Body of pancreas (tissue), 4 donors: Measurements from ENCODE around the gene CAP1. TPM values are rescaled to one million over a fixed set of nuclear protein-coding genes. Genes with fewer than 3 reads are reported as not detected.

ENCODE experiments used
- ATAC-seq: fragments of 150-250 bp; one replicate; pipeline ENCODE4 v1.9.1; 2016
- DNase-seq, 4 donors: peaks; one replicate each; pipeline ENCODE4 v3.0.0-alpha.2; 2019
- H3K27ac ChIP-seq, 4 donors: fragments of 200-600 bp; sonication (generic); 1 replicate in 3 of 4; 2 replicates in 1 of 4; pipeline versions ENCODE4 v1.5.1 to v1.6.1; 2016 to 2019; ENCODE audit warnings: mild to moderate bottlenecking in 1 of 4, mixed read lengths in 1 of 4, moderate library complexity in 1 of 4
- H3K27me3 ChIP-seq, 2 donors: fragments of 200-600 bp; sonication (generic); one replicate each; pipeline ENCODE4 v1.6.0; 2016; ENCODE audit warnings: mild to moderate bottlenecking in 1 of 2
- H3K36me3 ChIP-seq, 2 donors: fragments of 200-600 bp; sonication (generic); replicated peaks in 1 of 2; 2 replicates each; pipeline ENCODE4 v1.5.1; 2016; ENCODE audit warnings: low read depth in 2 of 2; ENCODE audit not compliant: insufficient read depth in 1 of 2
- H3K4me1 ChIP-seq: fragments of 200-600 bp; sonication (generic); one replicate; pipeline ENCODE4 v1.6.0; 2016
- H3K4me3 ChIP-seq, 2 donors: fragments of 200-600 bp; sonication (generic); 1 replicate in 1 of 2; 2 replicates in 1 of 2; pipeline ENCODE4 v1.5.1; 2016 to 2019
- H3K9me3 ChIP-seq, 3 donors: fragments of 200-600 bp; sonication (generic); 1 replicate in 2 of 3; 2 replicates in 1 of 3; pipeline ENCODE4 v1.5.1; 2016
- POLR2A ChIP-seq, 3 donors: fragments of 450-650 bp; IDR thresholded peaks; one replicate each; pipeline ENCODE4 v1.6.1; 2016; ENCODE audit warnings: antibody characterized with exemption in 3 of 3, mild to moderate bottlenecking in 2 of 3
- WGBS, 2 donors: methylation state at CpG; one replicate each; pipeline ENCODE4 v1.1.5; 2017; 5-methylcytosine and 5-hydroxymethylcytosine counted together
- intact Hi-C: fragments of 100-400 bp; cut with DNase I; formaldehyde crosslinking; loops from one replicate; pipeline ENCODE4 v1.15.1; 2023
- total RNA-seq, 2 donors: library from RNA; depleted of rRNA; stranded (reverse); fragments of >200 nt; gene quantifications; one replicate each; pipeline ENCODE4 v1.1.0, GENCODE V29; 2016
- TF ChIP-seq, protein P1 (sequence below), 7 experiments: fragments of 450-650 bp in 4 of 7; fragments of 200-600 bp in 3 of 7; sonication (generic) in 3 of 7; IDR thresholded peaks; one replicate each; pipeline ENCODE4 v1.5.1; 2016 to 2019; ENCODE audit warnings: antibody characterized with exemption in 7 of 7

The CAP1 gene
- total RNA-seq, 2 donors from 2014 or later, result 60.7 to 66.3 TPM

DNA sequence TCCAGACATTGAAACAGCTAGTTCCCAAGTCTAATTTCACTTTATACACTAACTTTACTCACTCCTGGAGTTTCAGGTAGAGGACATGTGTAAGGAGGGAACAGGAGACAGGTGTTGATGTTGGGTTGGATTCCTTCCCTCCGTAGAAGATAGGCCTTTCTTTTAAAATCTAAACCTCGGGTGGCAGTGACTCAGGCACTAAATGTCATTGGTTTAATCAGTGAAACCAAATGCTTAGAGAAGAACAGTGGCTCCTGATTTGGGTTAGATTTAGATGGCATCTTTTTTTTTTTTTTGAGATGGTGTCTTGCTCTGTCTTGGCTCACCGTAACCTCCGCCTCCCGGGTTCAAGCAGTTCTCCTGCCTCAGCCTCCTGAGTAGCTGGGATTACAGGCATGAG, 7.2 kb downstream of the CAP1 start:
- TF ChIP-seq, protein P1, sequence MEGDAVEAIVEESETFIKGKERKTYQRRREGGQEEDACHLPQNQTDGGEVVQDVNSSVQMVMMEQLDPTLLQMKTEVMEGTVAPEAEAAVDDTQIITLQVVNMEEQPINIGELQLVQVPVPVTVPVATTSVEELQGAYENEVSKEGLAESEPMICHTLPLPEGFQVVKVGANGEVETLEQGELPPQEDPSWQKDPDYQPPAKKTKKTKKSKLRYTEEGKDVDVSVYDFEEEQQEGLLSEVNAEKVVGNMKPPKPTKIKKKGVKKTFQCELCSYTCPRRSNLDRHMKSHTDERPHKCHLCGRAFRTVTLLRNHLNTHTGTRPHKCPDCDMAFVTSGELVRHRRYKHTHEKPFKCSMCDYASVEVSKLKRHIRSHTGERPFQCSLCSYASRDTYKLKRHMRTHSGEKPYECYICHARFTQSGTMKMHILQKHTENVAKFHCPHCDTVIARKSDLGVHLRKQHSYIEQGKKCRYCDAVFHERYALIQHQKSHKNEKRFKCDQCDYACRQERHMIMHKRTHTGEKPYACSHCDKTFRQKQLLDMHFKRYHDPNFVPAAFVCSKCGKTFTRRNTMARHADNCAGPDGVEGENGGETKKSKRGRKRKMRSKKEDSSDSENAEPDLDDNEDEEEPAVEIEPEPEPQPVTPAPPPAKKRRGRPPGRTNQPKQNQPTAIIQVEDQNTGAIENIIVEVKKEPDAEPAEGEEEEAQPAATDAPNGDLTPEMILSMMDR (IDR thresholded peaks at IDR 0.05), result no peak
- no peak for TF ChIP-seq POLR2A (IDR thresholded peaks at IDR 0.05)
- no peak overlapping the region for H3K27ac ChIP-seq
- ATAC-seq (no peak), DNase-seq (no peak)
- WGBS, 2 donors, result 78 to 85% methylated on average over 5 of the region's 5 CpGs
- peaks cover 20% of the 10 kb centered on the region for H3K4me1 ChIP-seq
- intact Hi-C loops, result no loop called here
- H3K27me3 ChIP-seq, result no peaks in the 10 kb centered on the region
- H3K4me3 ChIP-seq, result no peak overlapping the region
- H3K9me3 ChIP-seq, result no peaks in the 10 kb centered on the region
- no peaks in the 10 kb centered on the region for H3K36me3 ChIP-seq

DNA sequence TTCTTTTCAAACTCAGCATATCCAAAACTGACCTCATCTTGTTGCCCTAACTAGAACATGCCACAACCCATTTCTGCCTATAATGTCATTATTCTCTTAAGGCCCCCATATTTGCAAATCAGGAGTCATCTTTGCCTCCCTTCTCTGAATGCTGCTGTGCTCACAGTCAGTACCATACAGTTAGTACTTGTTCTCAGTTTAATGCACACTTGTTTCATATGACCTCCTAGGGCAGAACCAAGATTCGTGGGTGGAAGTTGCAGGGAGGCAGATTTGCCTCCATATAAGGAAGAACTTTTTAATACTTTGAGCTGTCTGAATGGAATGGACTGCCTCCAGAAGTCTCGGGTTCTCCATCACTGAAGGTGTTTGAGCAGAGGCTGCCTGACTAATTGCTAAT, 9.2 kb downstream of the CAP1 start:
- 74 to 78% methylated on average over 2 of the region's 2 CpGs for WGBS, 2 donors
- Histone ChIP-seq H3K36me3 (no peaks in the 10 kb centered on the region), H3K27ac (no peak overlapping the region), H3K27me3 (no peaks in the 10 kb centered on the region), H3K9me3 (no peaks in the 10 kb centered on the region), H3K4me3 (no peak overlapping the region), H3K4me1 (peaks cover 18% of the 10 kb centered on the region)
- intact Hi-C loops, result no loop called here
- DNase-seq (no peak), ATAC-seq (no peak)
- TF ChIP-seq POLR2A (IDR thresholded peaks at IDR 0.05), result no peak
- TF ChIP-seq, protein P1 (IDR thresholded peaks at IDR 0.05), result no peak

DNA sequence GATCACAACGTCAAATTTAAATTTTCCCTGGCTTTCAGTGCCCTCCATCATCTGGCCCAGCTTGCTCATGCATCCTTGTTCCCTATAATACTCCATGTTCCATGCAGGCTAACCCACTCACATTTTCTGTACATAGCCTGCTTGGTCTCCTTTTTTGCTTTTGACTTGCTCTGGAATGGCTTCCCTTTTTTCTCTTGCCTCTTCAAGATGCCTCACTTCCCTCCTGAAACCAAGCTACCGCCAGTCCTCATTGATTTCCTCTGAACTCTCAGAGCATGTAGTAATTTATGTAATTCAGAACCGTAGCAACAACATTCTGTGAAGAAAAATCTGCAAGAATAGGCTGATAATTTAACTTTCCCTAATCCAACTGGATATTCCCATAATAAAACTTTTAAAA, 10.3 kb downstream of the CAP1 start:
- intact Hi-C loops, result no loop called here
- Histone ChIP-seq H3K4me3 (no peak overlapping the region), H3K27me3 (no peaks in the 10 kb centered on the region), H3K36me3 (no peaks in the 10 kb centered on the region), H3K27ac (no peak overlapping the region), H3K4me1 (peaks cover 13% of the 10 kb centered on the region), H3K9me3 (no peaks in the 10 kb centered on the region)
- no peak for ATAC-seq
- TF ChIP-seq, protein P1 (IDR thresholded peaks at IDR 0.05), result no peak
- no peak for TF ChIP-seq POLR2A (IDR thresholded peaks at IDR 0.05)
- no peak for DNase-seq
- 64 to 90% methylated on average over 3 of the region's 3 CpGs for WGBS, 2 donors

DNA sequence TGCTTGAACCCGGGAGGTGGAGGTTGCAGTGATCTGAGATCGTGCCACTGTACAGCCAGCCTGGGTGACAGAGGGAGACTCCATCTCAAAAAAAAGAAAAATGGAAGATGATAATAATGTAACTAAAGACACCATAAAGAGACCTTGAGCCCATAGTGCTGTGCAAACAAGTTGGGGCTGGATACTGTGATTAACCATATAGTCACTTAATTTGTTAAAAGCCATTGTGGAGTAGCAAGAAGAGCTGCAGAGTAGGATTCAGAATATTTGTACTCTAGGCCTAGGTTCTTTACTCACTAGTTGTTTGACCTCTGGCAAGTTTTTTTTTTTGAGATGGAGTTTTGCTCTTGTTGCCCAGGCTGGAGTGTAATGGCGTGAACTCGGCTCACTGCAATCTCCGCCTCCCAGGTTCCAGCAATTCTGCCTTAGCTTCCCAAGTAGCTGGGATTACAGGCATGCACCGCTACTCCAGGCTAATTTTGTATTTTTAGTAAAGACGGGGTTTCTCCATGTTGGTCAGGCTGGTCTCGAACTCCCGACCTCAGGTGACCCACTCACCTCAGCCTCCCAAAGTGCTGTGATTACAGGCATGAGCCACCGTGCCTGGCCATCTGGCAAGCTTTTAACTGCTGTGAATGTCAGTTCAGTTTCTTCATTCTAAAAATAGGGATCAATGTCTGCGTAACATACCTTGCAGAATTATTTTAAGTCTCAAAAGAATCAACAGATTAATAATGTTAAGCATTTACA, 12.8 kb downstream of the CAP1 start:
- no peaks in the 10 kb centered on the region for H3K36me3 ChIP-seq
- H3K4me1 ChIP-seq, result peaks cover 8% of the 10 kb centered on the region
- H3K4me3 ChIP-seq, result no peak overlapping the region
- H3K27ac ChIP-seq, result no peak overlapping the region
- no peaks in the 10 kb centered on the region for H3K27me3 ChIP-seq
- no peaks in the 10 kb centered on the region for H3K9me3 ChIP-seq
- ATAC-seq (no peak), DNase-seq (no peak)
- no peak for TF ChIP-seq POLR2A (IDR thresholded peaks at IDR 0.05)
- TF ChIP-seq, protein P1 (IDR thresholded peaks at IDR 0.05), result no peak
- intact Hi-C loops, result no loop called here
- 87 to 92% methylated on average over 11 of the region's 11 CpGs for WGBS, 2 donors
